ENCODE measurements around the gene CRYZL1. TPM values are rescaled to one million over a fixed set of nuclear protein-coding genes. Genes with fewer than 3 reads are reported as not detected.
A peak's percentile ranks its signal among the peaks of the same experiment; 100 is the strongest.
"Not testable (repeated sequence)": the region's sequence is repeated elsewhere in the genome, so short reads cannot be mapped to it uniquely, and the experiment has no call there.

The CRYZL1 gene
- 34.9 TPM for polyA plus RNA-seq (2013, experiment 1 of 2; ENCODE audit: insufficient read length)
- polyA plus RNA-seq (2013, experiment 2 of 2; ENCODE audit: insufficient read length), result 34.7 TPM

- DNase-seq, result peak; percentile 100
Measured at GRCh38 chr21:33641352-33642026, at the start of gene CRYZL1. CRYZL1 (minus strand) TSS chr21:33641741; CDS start chr21:33631551, 10,190 bp downstream.

- DNase-seq, result no peak
Measured at GRCh38 chr21:33690874-33691273, 49.3 kb upstream of the CRYZL1 start.

- peak; percentile 54 for DNase-seq
Measured at GRCh38 chr21:33688353-33688752, 46.8 kb upstream of the CRYZL1 start.

GRCh38 chr21:33687634-33688033 is 46.1 kb upstream of the CRYZL1 start:
- DNase-seq, result no peak

- DNase-seq, result no peak
Measured at GRCh38 chr21:33686386-33686785, 44.8 kb upstream of the CRYZL1 start.

- DNase-seq, result peak; percentile 85
Measured at GRCh38 chr21:33685613-33686197, 44.2 kb upstream of the CRYZL1 start.

- no peak for DNase-seq
Measured at GRCh38 chr21:33684923-33685560, 43.5 kb upstream of the CRYZL1 start.

GRCh38 chr21:33684068-33684467 is 42.5 kb upstream of the CRYZL1 start:
- DNase-seq, result no peak

- peak; percentile 96 for DNase-seq
Measured at GRCh38 chr21:33682992-33683627, 41.6 kb upstream of the CRYZL1 start.

- DNase-seq, result no peak
Measured at GRCh38 chr21:33680870-33681269, 39.3 kb upstream of the CRYZL1 start.

- no peak for DNase-seq
Measured at GRCh38 chr21:33677450-33677849, 35.9 kb upstream of the CRYZL1 start.

GRCh38 chr21:33676666-33677065 is 35.1 kb upstream of the CRYZL1 start:
- DNase-seq, result not testable (repeated sequence)

- DNase-seq, result no peak
Measured at GRCh38 chr21:33674226-33674625, 32.7 kb upstream of the CRYZL1 start.

- DNase-seq, result no peak
Measured at GRCh38 chr21:33673473-33673872, 31.9 kb upstream of the CRYZL1 start.

- DNase-seq, result no peak
Measured at GRCh38 chr21:33670076-33670978, 28.8 kb upstream of the CRYZL1 start.

- DNase-seq, result no peak
Measured at GRCh38 chr21:33668620-33669019, 27.1 kb upstream of the CRYZL1 start.

- peak; percentile 30 for DNase-seq
Measured at GRCh38 chr21:33668180-33668579, 26.6 kb upstream of the CRYZL1 start.

- no peak for DNase-seq
Measured at GRCh38 chr21:33667636-33668035, 26.1 kb upstream of the CRYZL1 start.

- no peak for DNase-seq
Measured at GRCh38 chr21:33666153-33666552, 24.6 kb upstream of the CRYZL1 start.

GRCh38 chr21:33664135-33664534 is 22.6 kb upstream of the CRYZL1 start:
- DNase-seq, result no peak

GRCh38 chr21:33663241-33663640 is 21.7 kb upstream of the CRYZL1 start:
- no peak for DNase-seq

GRCh38 chr21:33662046-33662445 is 20.5 kb upstream of the CRYZL1 start:
- DNase-seq, result no peak

Data from fibroblast of skin of back (primary cell).